GM13977 (cell line): ENCODE data around the gene CDA.

ENCODE experiments used
- DNase-seq: peaks from one replicate; pipeline ENCODE4 v3.0.0; 2012; ENCODE audit warnings: low spot score
- CTCF ChIP-seq: IDR thresholded peaks from 2 replicates; pipeline ENCODE4 v1.5.1; 2012; ENCODE audit warnings: mild to moderate bottlenecking, control low read depth; ENCODE audit not compliant: insufficient read depth; ENCODE audit errors: extremely low read depth, missing control alignments
- in situ Hi-C: fragments of 300-500 bp; cut with MboI; formaldehyde crosslinking; loops from one replicate; pipeline ENCODE4 v1.12.0; 2022; ENCODE audit warnings: low sequenced_read_pairs, low pct_unique_long_range_greater_than_20kb, mixed read lengths, inconsistent platforms; ENCODE audit not compliant: unreplicated experiment

Gene CDA

GRCh38 chr1:20624709-20625108 is 35.8 kb downstream of the CDA start:
- TF ChIP-seq CTCF, result no peak
- no peak for DNase-seq
- in situ Hi-C loops, result loop anchor here (25.0 kb wide), 1 partner anchor 87 kb away; no protein-coding TSS in a partner anchor

- in situ Hi-C loops, result loop anchor here (25.0 kb wide), 1 partner anchor 88 kb away; no protein-coding TSS in a partner anchor
- no peak for TF ChIP-seq CTCF
- no peak for DNase-seq
These were observed 36.5 kb downstream of the CDA start for GRCh38 chr1:20625176-20626097.

GRCh38 chr1:20626098-20626427 is 37.2 kb downstream of the CDA start:
- TF ChIP-seq CTCF, result no peak
- in situ Hi-C loops, result loop anchor here (25.0 kb wide), 1 partner anchor 89 kb away; no protein-coding TSS in a partner anchor
- DNase-seq, result no peak

GRCh38 chr1:20626524-20626923 is 37.6 kb downstream of the CDA start:
- no peak for TF ChIP-seq CTCF
- no peak for DNase-seq
- in situ Hi-C loops, result loop anchor here (25.0 kb wide), 1 partner anchor 89 kb away; no protein-coding TSS in a partner anchor

GRCh38 chr1:20630729-20631128 is 41.8 kb downstream of the CDA start:
- DNase-seq, result no peak
- in situ Hi-C loops, result loop anchor here (25.0 kb wide), 1 partner anchor 93 kb away; no protein-coding TSS in a partner anchor
- no peak for TF ChIP-seq CTCF

GRCh38 chr1:20632386-20632785 is 43.5 kb downstream of the CDA start:
- no peak for TF ChIP-seq CTCF
- in situ Hi-C loops, result loop anchor here (25.0 kb wide), 1 partner anchor 95 kb away; no protein-coding TSS in a partner anchor
- no peak for DNase-seq
